Measurements from ENCODE around the gene PIK3R3. TPM values are rescaled to one million over a fixed set of nuclear protein-coding genes. Genes with fewer than 3 reads are reported as not detected.

Gene PIK3R3
- total RNA-seq, 4 donors from 2014 or later: 16.0 to 36.2 (median 20.9) TPM

- no peak for TF ChIP-seq CTCF (IDR thresholded peaks at IDR 0.05)
- no peak for TF ChIP-seq POLR2A (IDR thresholded peaks at IDR 0.05)
- Histone ChIP-seq H3K36me3 (no peaks in the 10 kb centered on the region), H3K4me3 (replicated peaks in 1 of 3) (no peak within 1 kb of the TSS), H3K27me3 (no peaks in the 10 kb centered on the region), H3K27ac (peak within 1 kb of the TSS; percentile 5 to 80 (median 72)), H3K9me3 (no peaks in the 10 kb centered on the region), H3K4me1 (peaks cover 35 to 63% of the 10 kb centered on the region in 2 donors)
- intact Hi-C loops (cut with DNase I): loop anchor here (5.0 kb wide), 1 partner anchor 39 kb away; no protein-coding TSS in a partner anchor
- 85 to 93% methylated on average over 6 to 13 of the region's 13 CpGs for WGBS, 2 donors
- no peak for DNase-seq
These were observed 43.9 kb upstream of the PIK3R3 start, which contains the start of gene P3R3URF for GRCh38 chr1:46176211-46176865. P3R3URF (minus strand) TSS chr1:46176488; CDS start chr1:46176471, 17 bp downstream.

GRCh38 chr1:46175243-46175642 is 42.8 kb upstream of the PIK3R3 start:
- no peaks in the 10 kb centered on the region for H3K36me3 ChIP-seq
- H3K27me3 ChIP-seq: no peaks in the 10 kb centered on the region
- peaks cover 35 to 60% of the 10 kb centered on the region in 2 donors for H3K4me1 ChIP-seq
- TF ChIP-seq CTCF (IDR thresholded peaks at IDR 0.05) (no peak), POLR2A (IDR thresholded peaks at IDR 0.05) (no peak)
- peak overlapping the region; percentile 5 to 80 (median 72) for H3K27ac ChIP-seq
- intact Hi-C loops (cut with DNase I): loop anchor here (5.0 kb wide), 1 partner anchor 38 kb away; no protein-coding TSS in a partner anchor
- 68 to 77% methylated on average over 3 of the region's 3 CpGs for WGBS, 2 donors
- H3K4me3 ChIP-seq (replicated peaks in 1 of 3): no peak overlapping the region
- no peak for DNase-seq
- H3K9me3 ChIP-seq: no peaks in the 10 kb centered on the region

- intact Hi-C loops (cut with DNase I): loop anchor here (5.0 kb wide), 1 partner anchor 37 kb away; no protein-coding TSS in a partner anchor
- WGBS, 2 donors: 56 to 73% methylated on average over 11 of the region's 11 CpGs
- Histone ChIP-seq H3K27me3 (no peaks in the 10 kb centered on the region), H3K36me3 (no peaks in the 10 kb centered on the region), H3K9me3 (no peaks in the 10 kb centered on the region), H3K4me1 (peaks cover 35 to 56% of the 10 kb centered on the region in 2 donors), H3K4me3 (replicated peaks in 1 of 3) (no peak within 1 kb of the TSS), H3K27ac (peak within 1 kb of the TSS; percentile 5 to 80 (median 72))
- peak in 1 of 2 donors; percentile 41 for TF ChIP-seq POLR2A (IDR thresholded peaks at IDR 0.05)
- no peak for TF ChIP-seq CTCF (IDR thresholded peaks at IDR 0.05)
- peak; percentile 55 to 73 for DNase-seq
These were observed 42.2 kb upstream of the PIK3R3 start, which contains the start of gene TSPAN1 for GRCh38 chr1:46174448-46175231. TSPAN1 (plus strand) TSS chr1:46175087; CDS start chr1:46181108, 6,021 bp downstream.

- H3K4me3 ChIP-seq (replicated peaks in 1 of 3): no peak overlapping the region
- H3K36me3 ChIP-seq: no peaks in the 10 kb centered on the region
- TF ChIP-seq POLR2A (IDR thresholded peaks at IDR 0.05) (no peak), CTCF (IDR thresholded peaks at IDR 0.05) (no peak)
- intact Hi-C loops (cut with DNase I): no loop called here
- H3K4me1 ChIP-seq: peaks cover 35 to 57% of the 10 kb centered on the region in 2 donors
- H3K27me3 ChIP-seq: no peaks in the 10 kb centered on the region
- 52 to 61% methylated on average over 4 of the region's 4 CpGs for WGBS, 2 donors
- H3K27ac ChIP-seq: peak overlapping the region in 2 of 3 donors; percentile 80 to 88
- no peak for DNase-seq
- H3K9me3 ChIP-seq: no peaks in the 10 kb centered on the region
These were observed 41.0 kb upstream of the PIK3R3 start for GRCh38 chr1:46173361-46173856.

Data from thyroid gland (tissue), 4 donors.